H9 (cell line): ENCODE measurements around the gene ATP5MC3. TPM values are rescaled to one million over a fixed set of nuclear protein-coding genes. Genes with fewer than 3 reads are reported as not detected.
A peak's percentile ranks its signal among the peaks of the same experiment; 100 is the strongest.

ENCODE experiments used
- DNase-seq: peaks from one replicate; pipeline ENCODE4 v3.0.0-alpha.2; 2017
- H2AFZ ChIP-seq: one replicate; pipeline ENCODE4 v1.6.1; 2013; ENCODE audit warnings: mild to moderate bottlenecking, low read length, control low read depth, moderate library complexity
- H2AK5ac ChIP-seq: 2 replicates; pipeline ENCODE4 v1.6.1; 2013; ENCODE audit warnings: low read length, control low read depth, mixed read lengths; ENCODE audit not compliant: insufficient read length
- H2BK120ac ChIP-seq: one replicate; pipeline ENCODE4 v1.6.1; 2013; ENCODE audit warnings: low read depth, mild to moderate bottlenecking, low read length, control low read depth, inconsistent platforms; ENCODE audit not compliant: poor library complexity, severe bottlenecking
- H2BK12ac ChIP-seq: 2 replicates; pipeline ENCODE4 v1.6.1; 2013; ENCODE audit warnings: low read length, control low read depth, mixed read lengths, low read depth; ENCODE audit not compliant: insufficient read length
- H2BK15ac ChIP-seq: 2 replicates; pipeline ENCODE4 v1.6.1; 2013; ENCODE audit warnings: low read depth, low read length, control low read depth
- H2BK20ac ChIP-seq: one replicate; pipeline ENCODE4 v1.6.1; 2013; ENCODE audit warnings: low read depth, mild to moderate bottlenecking, low read length, control low read depth, inconsistent platforms; ENCODE audit not compliant: poor library complexity, severe bottlenecking
- H2BK5ac ChIP-seq: 2 replicates; pipeline ENCODE4 v1.6.1; 2013; ENCODE audit warnings: low read length, control low read depth, mixed read lengths; ENCODE audit not compliant: insufficient read length
- H3K14ac ChIP-seq: 2 replicates; pipeline ENCODE4 v1.6.1; 2013; ENCODE audit warnings: low read length, control low read depth; ENCODE audit not compliant: insufficient read depth
- H3K18ac ChIP-seq: 2 replicates; pipeline ENCODE4 v1.6.1; 2013; ENCODE audit warnings: low read depth, mild to moderate bottlenecking, mixed read lengths, low read length, control low read depth; ENCODE audit not compliant: insufficient read length
- H3K23ac ChIP-seq: 2 replicates; pipeline ENCODE4 v1.6.1; 2013; ENCODE audit warnings: low read length, control low read depth, mixed read lengths, low read depth; ENCODE audit not compliant: insufficient read length
- H3K23me2 ChIP-seq: 2 replicates; pipeline ENCODE4 v1.6.1; 2013; ENCODE audit warnings: low read depth, mild to moderate bottlenecking, mixed read lengths, low read length, control low read depth; ENCODE audit not compliant: insufficient read length, poor library complexity, severe bottlenecking
- H3K27ac ChIP-seq: 2 replicates; pipeline ENCODE4 v1.5.1; 2013; ENCODE audit warnings: low read length, control low read depth, mixed read lengths, low read depth; ENCODE audit not compliant: insufficient read length
- H3K27me3 ChIP-seq: 2 replicates; pipeline ENCODE4 v1.6.1; 2013; ENCODE audit warnings: low read length, control low read depth, inconsistent platforms; ENCODE audit not compliant: insufficient read depth
- H3K4ac ChIP-seq: 2 replicates; pipeline ENCODE4 v1.6.1; 2013; ENCODE audit warnings: low read depth, mild to moderate bottlenecking, control low read depth, inconsistent platforms, low read length, moderate library complexity
- H3K4me1 ChIP-seq: 2 replicates; pipeline ENCODE4 v1.6.1; 2013; ENCODE audit warnings: low read length, control low read depth, inconsistent platforms; ENCODE audit not compliant: insufficient read depth
- H3K4me2 ChIP-seq: 2 replicates; pipeline ENCODE4 v1.6.1; 2013; ENCODE audit warnings: low read length, control low read depth, mixed read lengths; ENCODE audit not compliant: insufficient read length, insufficient read depth
- H3K56ac ChIP-seq: 2 replicates; pipeline ENCODE4 v1.6.1; 2013; ENCODE audit warnings: low read depth, mild to moderate bottlenecking, mixed read lengths, low read length, control low read depth; ENCODE audit not compliant: insufficient read length
- H3K79me1 ChIP-seq: 2 replicates; pipeline ENCODE4 v1.6.1; 2013; ENCODE audit warnings: low read depth, mild to moderate bottlenecking, moderate library complexity, low read length, control low read depth, inconsistent platforms; ENCODE audit not compliant: insufficient read depth, poor library complexity, severe bottlenecking
- H3K79me2 ChIP-seq: 2 replicates; pipeline ENCODE4 v1.6.1; 2013; ENCODE audit warnings: low read length, control low read depth, inconsistent platforms; ENCODE audit not compliant: insufficient read depth
- H3K9ac ChIP-seq: 2 replicates; pipeline ENCODE4 v1.6.1; 2013; ENCODE audit warnings: low read length, control low read depth, mixed read lengths; ENCODE audit not compliant: insufficient read length; ENCODE audit errors: extremely low read depth
- H3K9me3 ChIP-seq: one replicate; pipeline ENCODE4 v1.6.1; 2013; ENCODE audit warnings: low read depth, low read length, inconsistent platforms; ENCODE audit not compliant: control insufficient read depth
- H3T11ph ChIP-seq: one replicate; pipeline ENCODE4 v1.6.1; 2013; ENCODE audit warnings: mild to moderate bottlenecking, low read length, control low read depth, inconsistent platforms
- H4K20me1 ChIP-seq: one replicate; pipeline ENCODE4 v1.6.1; 2013; ENCODE audit not compliant: control insufficient read depth, insufficient read length, insufficient read depth
- H4K5ac ChIP-seq: 2 replicates; pipeline ENCODE4 v1.6.1; 2013; ENCODE audit warnings: low read depth, mild to moderate bottlenecking, mixed read lengths, low read length, control low read depth; ENCODE audit not compliant: insufficient read length
- H4K8ac ChIP-seq: replicated peaks from 2 replicates; pipeline ENCODE4 v1.6.1; 2013; ENCODE audit warnings: low read length, control low read depth, mixed read lengths, low read depth; ENCODE audit not compliant: insufficient read length
- H4K91ac ChIP-seq: 2 replicates; pipeline ENCODE4 v1.6.1; 2013; ENCODE audit warnings: low read depth, mild to moderate bottlenecking, moderate library complexity, mixed read lengths, low read length, control low read depth; ENCODE audit not compliant: insufficient read length
- H3K27ac Mint-ChIP-seq, 3 experiments: 2 replicates in 2 of 3; 3 replicates in 1 of 3; pipeline ENCODE4 v1.8.0; 2020 to 2021; ENCODE audit warnings: mixed read lengths in 3 of 3, mild to moderate bottlenecking in 1 of 3, moderate library complexity in 1 of 3
- H3K27me3 Mint-ChIP-seq: 2 replicates; pipeline ENCODE4 v1.8.0; 2021; ENCODE audit warnings: low read depth, mild to moderate bottlenecking, moderate library complexity, mixed read lengths
- H3K36me3 Mint-ChIP-seq, 3 experiments: 2 replicates in 2 of 3; 3 replicates in 1 of 3; pipeline ENCODE4 v1.8.0; 2020 to 2021; ENCODE audit warnings: low read depth in 3 of 3, mixed read lengths in 3 of 3; ENCODE audit not compliant: insufficient read depth in 1 of 3
- H3K4me1 Mint-ChIP-seq, 2 experiments: 2 replicates each; pipeline ENCODE4 v1.8.0; 2020; ENCODE audit warnings: mixed read lengths in 2 of 2
- H3K4me3 Mint-ChIP-seq, 2 experiments: 2 replicates in 1 of 2; 3 replicates in 1 of 2; pipeline ENCODE4 v1.8.0; 2020 to 2021; ENCODE audit warnings: mild to moderate bottlenecking in 2 of 2, mixed read lengths in 2 of 2, moderate library complexity in 1 of 2
- H3K9me3 Mint-ChIP-seq, 2 experiments: 2 replicates in 1 of 2; 3 replicates in 1 of 2; pipeline ENCODE4 v1.8.0; 2020; ENCODE audit warnings: mild to moderate bottlenecking in 2 of 2, mixed read lengths in 2 of 2, moderate library complexity in 1 of 2
- WGBS: extraction: QIAGEN DNeasy Blood & Tissue Kit; methylation state at CpG from one replicate; pipeline ENCODE4 v1.1.7; 2013; ENCODE audit warnings: missing lambda C conversion rate, low lambda C conversion rate, mixed read lengths; ENCODE audit not compliant: insufficient read length; ENCODE audit errors: extremely low coverage; 5-methylcytosine and 5-hydroxymethylcytosine counted together
- total RNA-seq: library from RNA; stranded (reverse); gene quantifications from 2 replicates; pipeline ENCODE4 v1.2.1, GENCODE V29; 2021
- TF ChIP-seq, protein P1 (sequence below): fragments of 200-600 bp; sonication (generic); conservative IDR thresholded peaks from 3 replicates; pipeline ENCODE4 v1.8.0; 2021; ENCODE audit warnings: antibody characterized with exemption, mild to moderate bottlenecking

ATP5MC3 gene
- total RNA-seq, 1 experiment from 2014 or later = 326 TPM

DNA sequence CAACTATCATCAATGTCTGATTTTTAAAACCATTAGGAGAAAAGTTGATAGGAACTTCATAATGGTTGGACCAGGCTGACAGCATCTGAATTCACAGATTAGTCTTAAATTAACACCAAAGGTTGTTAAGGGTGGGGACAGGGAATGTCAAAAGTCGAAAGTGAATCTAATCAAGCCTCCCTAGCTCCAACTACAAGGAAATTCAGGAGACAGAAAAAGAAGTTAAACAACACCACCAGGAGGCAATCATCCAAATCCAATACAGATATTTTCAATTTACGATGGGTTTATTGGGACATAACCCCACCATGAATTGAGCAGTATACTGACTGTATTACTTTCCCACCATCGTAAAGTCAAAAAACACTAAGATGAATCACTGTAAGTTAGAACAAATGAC is 46.3 kb downstream of the ATP5MC3 start:
- WGBS = no CpG with 5 or more reads among the region's 3 CpGs
- Histone ChIP-seq H3K4me2 (no peak overlapping the region), H3K4me1 (peaks cover 2% of the 10 kb centered on the region; the same call in 1 of the 2 replicates), H3K14ac (no peak overlapping the region), H3K23me2 (no peaks in the 10 kb centered on the region), H2BK15ac (no peak overlapping the region), H2BK12ac (no peak overlapping the region), H3K56ac (no peak overlapping the region), H2BK120ac (no peak overlapping the region), H3K27me3 (no peaks in the 10 kb centered on the region), H3T11ph (no peak overlapping the region), H4K8ac (no peak overlapping the region), H4K5ac (no peak overlapping the region), H3K9me3 (no peaks in the 10 kb centered on the region), H4K20me1 (no peaks in the 10 kb centered on the region), H4K91ac (no peak overlapping the region), H3K79me2 (no peaks in the 10 kb centered on the region; the same call in 1 of the 2 replicates), H3K18ac (no peak overlapping the region), H2AFZ (no peak overlapping the region), H3K9ac (no peak overlapping the region), H2BK20ac (no peak overlapping the region), H3K27ac (no peak overlapping the region), H3K79me1 (no peaks in the 10 kb centered on the region), H3K4ac (no peak overlapping the region), H2BK5ac (no peak overlapping the region), H2AK5ac (no peak overlapping the region), H3K23ac (no peak overlapping the region)
- peaks cover 11 to 42% (median 36%) of the 10 kb centered on the region in 3 experiments for H3K36me3 Mint-ChIP-seq
- peak overlapping the region in 2 of 3 experiments; percentile 10 to 55; a peak in 2 of 7 replicates for H3K27ac Mint-ChIP-seq
- no peak overlapping the region for H3K4me3 Mint-ChIP-seq
- no peaks in the 10 kb centered on the region for H3K27me3 Mint-ChIP-seq
- H3K4me1 Mint-ChIP-seq = peaks cover 25 to 26% of the 10 kb centered on the region in 2 experiments
- TF ChIP-seq, protein P1, sequence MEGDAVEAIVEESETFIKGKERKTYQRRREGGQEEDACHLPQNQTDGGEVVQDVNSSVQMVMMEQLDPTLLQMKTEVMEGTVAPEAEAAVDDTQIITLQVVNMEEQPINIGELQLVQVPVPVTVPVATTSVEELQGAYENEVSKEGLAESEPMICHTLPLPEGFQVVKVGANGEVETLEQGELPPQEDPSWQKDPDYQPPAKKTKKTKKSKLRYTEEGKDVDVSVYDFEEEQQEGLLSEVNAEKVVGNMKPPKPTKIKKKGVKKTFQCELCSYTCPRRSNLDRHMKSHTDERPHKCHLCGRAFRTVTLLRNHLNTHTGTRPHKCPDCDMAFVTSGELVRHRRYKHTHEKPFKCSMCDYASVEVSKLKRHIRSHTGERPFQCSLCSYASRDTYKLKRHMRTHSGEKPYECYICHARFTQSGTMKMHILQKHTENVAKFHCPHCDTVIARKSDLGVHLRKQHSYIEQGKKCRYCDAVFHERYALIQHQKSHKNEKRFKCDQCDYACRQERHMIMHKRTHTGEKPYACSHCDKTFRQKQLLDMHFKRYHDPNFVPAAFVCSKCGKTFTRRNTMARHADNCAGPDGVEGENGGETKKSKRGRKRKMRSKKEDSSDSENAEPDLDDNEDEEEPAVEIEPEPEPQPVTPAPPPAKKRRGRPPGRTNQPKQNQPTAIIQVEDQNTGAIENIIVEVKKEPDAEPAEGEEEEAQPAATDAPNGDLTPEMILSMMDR = peak; percentile 39; the same call in 2 of the 3 replicates
- no peaks in the 10 kb centered on the region for H3K9me3 Mint-ChIP-seq
- DNase-seq = no peak
